Glutamatergic neuron (in vitro differentiated cells): ENCODE measurements around the gene MICAL3. TPM values are rescaled to one million over a fixed set of nuclear protein-coding genes. Genes with fewer than 3 reads are reported as not detected.

Experiments
- DNase-seq: peaks from one replicate; pipeline ENCODE4 v3.0.0; 2022
- H3K27ac Mint-ChIP-seq: one replicate; pipeline ENCODE4 v1.8.0; 2020; ENCODE audit warnings: mild to moderate bottlenecking, mixed read lengths, inconsistent platforms; ENCODE audit not compliant: unreplicated experiment
- H3K27me3 Mint-ChIP-seq: one replicate; pipeline ENCODE4 v1.8.0; 2020; ENCODE audit warnings: mild to moderate bottlenecking, moderate library complexity, mixed read lengths, inconsistent platforms; ENCODE audit not compliant: unreplicated experiment
- H3K36me3 Mint-ChIP-seq: one replicate; pipeline ENCODE4 v1.8.0; 2020; ENCODE audit warnings: mild to moderate bottlenecking, mixed read lengths, inconsistent platforms; ENCODE audit not compliant: unreplicated experiment
- H3K4me1 Mint-ChIP-seq: one replicate; pipeline ENCODE4 v1.8.0; 2020; ENCODE audit warnings: mild to moderate bottlenecking, low read depth, mixed read lengths, inconsistent platforms; ENCODE audit not compliant: unreplicated experiment
- H3K4me3 Mint-ChIP-seq: one replicate; pipeline ENCODE4 v1.8.0; 2020; ENCODE audit warnings: mild to moderate bottlenecking, mixed read lengths, inconsistent platforms; ENCODE audit not compliant: unreplicated experiment
- H3K9me3 Mint-ChIP-seq: one replicate; pipeline ENCODE4 v1.8.0; 2020; ENCODE audit warnings: mild to moderate bottlenecking, moderate library complexity, mixed read lengths, inconsistent platforms; ENCODE audit not compliant: unreplicated experiment
- total RNA-seq: library from RNA; stranded (reverse); fragmentation: NEBNext Ultra II Directional; extraction: Animal tissue kit (Norgen Biotek cat#: 25700); gene quantifications from one replicate; pipeline ENCODE4 v1.2.1, GENCODE V29; 2021; ENCODE audit not compliant: unreplicated experiment
- TF ChIP-seq, protein P1 (sequence below): fragments of 200-600 bp; sonication (generic); IDR thresholded peaks from one replicate; pipeline ENCODE4 v1.5.0; 2021; ENCODE audit not compliant: partially characterized antibody, unreplicated experiment

The MICAL3 gene
- total RNA-seq, 1 donor from 2014 or later: 132 TPM

DNA sequence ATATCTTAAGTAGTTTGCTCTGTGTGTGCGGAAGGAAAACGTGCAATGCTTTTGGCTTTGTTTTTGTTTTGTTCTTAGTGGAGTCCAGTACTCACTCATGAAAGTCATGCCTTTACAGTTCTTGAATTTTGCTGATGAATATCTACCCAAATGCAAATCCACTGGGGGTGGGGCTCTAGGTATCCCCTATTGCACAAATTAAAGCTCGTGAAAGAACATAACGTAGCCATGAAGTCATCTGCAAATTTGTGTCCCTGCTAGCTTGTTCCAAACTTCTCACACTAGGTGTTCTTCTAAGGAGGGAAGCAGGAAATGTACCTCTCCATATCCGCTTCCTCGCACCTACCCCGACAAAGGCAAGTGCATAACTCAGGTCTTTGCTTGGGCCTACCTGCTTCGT lies 118.9 kb downstream of the MICAL3 start:
- H3K4me1 Mint-ChIP-seq: peaks cover 42% of the 10 kb centered on the region
- no peak for DNase-seq
- peaks cover 7% of the 10 kb centered on the region for H3K27me3 Mint-ChIP-seq
- H3K36me3 Mint-ChIP-seq: peaks cover 20% of the 10 kb centered on the region
- peaks cover 22% of the 10 kb centered on the region for H3K9me3 Mint-ChIP-seq
- TF ChIP-seq, protein P1, sequence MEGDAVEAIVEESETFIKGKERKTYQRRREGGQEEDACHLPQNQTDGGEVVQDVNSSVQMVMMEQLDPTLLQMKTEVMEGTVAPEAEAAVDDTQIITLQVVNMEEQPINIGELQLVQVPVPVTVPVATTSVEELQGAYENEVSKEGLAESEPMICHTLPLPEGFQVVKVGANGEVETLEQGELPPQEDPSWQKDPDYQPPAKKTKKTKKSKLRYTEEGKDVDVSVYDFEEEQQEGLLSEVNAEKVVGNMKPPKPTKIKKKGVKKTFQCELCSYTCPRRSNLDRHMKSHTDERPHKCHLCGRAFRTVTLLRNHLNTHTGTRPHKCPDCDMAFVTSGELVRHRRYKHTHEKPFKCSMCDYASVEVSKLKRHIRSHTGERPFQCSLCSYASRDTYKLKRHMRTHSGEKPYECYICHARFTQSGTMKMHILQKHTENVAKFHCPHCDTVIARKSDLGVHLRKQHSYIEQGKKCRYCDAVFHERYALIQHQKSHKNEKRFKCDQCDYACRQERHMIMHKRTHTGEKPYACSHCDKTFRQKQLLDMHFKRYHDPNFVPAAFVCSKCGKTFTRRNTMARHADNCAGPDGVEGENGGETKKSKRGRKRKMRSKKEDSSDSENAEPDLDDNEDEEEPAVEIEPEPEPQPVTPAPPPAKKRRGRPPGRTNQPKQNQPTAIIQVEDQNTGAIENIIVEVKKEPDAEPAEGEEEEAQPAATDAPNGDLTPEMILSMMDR: no peak
- no peak overlapping the region for H3K4me3 Mint-ChIP-seq
- H3K27ac Mint-ChIP-seq: no peak overlapping the region

DNA sequence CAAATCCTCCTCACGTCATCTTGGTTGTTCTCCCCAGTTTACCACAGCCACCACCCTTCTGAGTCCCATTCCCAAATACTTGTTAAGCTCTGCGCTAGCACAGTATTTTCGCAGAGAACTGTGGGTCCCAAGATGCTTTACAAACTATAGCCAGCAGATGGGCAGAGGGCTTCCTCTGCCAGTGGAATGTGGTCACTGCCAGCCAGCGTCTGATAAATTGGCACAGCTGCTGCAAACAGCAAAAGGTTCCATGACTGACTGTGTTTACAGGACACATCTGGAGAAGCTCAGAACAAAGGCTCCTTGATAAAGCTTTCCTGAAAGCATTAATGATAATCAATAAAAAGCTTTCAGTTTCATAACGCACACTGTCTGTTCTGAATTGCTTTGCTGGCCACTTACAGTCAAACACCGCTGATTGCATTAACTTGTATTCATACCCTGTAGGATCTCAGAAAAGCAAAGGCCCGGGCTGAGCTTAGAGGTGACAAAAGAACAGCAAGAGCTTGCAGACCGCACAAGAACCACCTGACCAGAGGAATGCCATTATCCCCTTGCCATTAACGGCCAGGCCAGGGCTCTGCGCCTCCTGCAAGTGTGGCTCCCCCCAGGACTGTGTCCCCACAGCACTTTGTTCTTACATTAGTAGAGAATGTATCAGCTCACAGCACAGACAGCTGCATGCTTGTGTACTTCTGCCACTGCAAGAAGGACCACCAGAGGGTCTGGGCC lies 120.6 kb downstream of the MICAL3 start:
- DNase-seq: peak; percentile 44
- Mint-ChIP-seq H3K36me3 (peaks cover 20% of the 10 kb centered on the region), H3K9me3 (peaks cover 15% of the 10 kb centered on the region), H3K27ac (peak overlapping the region; percentile 81), H3K4me1 (peaks cover 33% of the 10 kb centered on the region), H3K4me3 (peak overlapping the region; percentile 43), H3K27me3 (peaks cover 7% of the 10 kb centered on the region)
- TF ChIP-seq, protein P1: no peak

DNA sequence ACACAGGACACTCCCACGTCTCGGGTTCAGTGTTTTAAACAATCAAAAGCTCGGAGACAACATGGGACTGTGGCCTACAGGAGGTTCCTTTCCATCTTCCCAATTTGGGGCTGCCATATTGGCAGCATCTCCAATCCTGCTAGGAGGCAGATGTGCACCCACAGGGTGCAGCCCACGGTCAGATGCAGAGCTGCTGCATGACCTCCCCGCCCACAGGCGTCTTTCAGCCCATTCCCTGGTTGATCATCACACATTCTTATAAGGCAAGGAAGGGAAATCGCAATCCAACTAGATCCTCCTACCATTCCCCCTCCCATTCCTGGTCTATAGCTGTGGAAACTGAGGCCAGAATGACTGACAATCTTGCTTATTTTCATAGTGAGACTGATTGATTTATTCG lies 121.4 kb downstream of the MICAL3 start:
- TF ChIP-seq, protein P1: no peak
- Mint-ChIP-seq H3K27ac (peak overlapping the region; percentile 81), H3K4me3 (peak overlapping the region; percentile 43), H3K27me3 (peaks cover 7% of the 10 kb centered on the region), H3K9me3 (peaks cover 15% of the 10 kb centered on the region), H3K36me3 (peaks cover 20% of the 10 kb centered on the region), H3K4me1 (peaks cover 38% of the 10 kb centered on the region)
- no peak for DNase-seq

DNA sequence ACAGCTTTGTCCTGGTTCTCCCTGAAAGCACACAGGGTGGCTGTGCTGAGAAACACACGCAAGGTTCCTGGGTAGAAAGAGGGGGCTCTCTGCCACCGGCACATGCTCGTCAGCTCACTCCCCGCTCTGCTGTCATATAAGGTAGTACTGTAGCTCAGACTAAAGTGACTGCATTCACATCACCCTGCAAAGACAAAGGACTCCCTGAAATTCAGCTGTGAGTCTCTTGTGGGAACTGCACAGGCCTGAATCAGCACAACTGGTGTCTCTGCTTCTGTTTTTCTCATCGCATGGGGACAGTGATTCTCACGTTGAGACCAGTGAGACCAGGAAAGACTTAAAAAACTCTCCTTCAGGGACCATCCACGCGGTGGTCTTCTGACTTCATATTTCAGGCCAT lies 126.0 kb downstream of the MICAL3 start:
- Mint-ChIP-seq H3K4me1 (peaks cover 27% of the 10 kb centered on the region), H3K9me3 (peaks cover 8% of the 10 kb centered on the region), H3K4me3 (no peak overlapping the region), H3K27me3 (peaks cover 4% of the 10 kb centered on the region), H3K36me3 (peaks cover 18% of the 10 kb centered on the region), H3K27ac (no peak overlapping the region)
- TF ChIP-seq, protein P1: no peak
- no peak for DNase-seq

DNA sequence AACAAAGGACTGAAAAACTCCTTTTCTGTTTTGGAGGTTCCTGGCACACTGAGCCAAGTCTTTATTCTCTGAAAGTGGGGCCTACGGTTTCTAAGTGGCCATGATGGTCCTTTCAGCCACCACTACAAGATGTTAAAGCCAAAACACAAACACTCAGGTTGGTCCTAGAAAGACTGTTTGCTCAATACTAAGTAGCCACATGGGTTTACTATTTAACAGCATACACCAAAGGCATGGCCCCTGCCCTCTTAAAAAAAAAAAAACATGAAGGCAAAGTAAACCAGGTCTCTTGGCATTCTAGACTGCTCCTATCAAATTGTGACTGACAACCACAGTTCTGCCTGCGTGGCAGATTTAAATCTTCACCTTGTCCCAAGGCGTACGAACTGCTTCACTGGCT lies 126.5 kb downstream of the MICAL3 start:
- Mint-ChIP-seq H3K27ac (no peak overlapping the region), H3K27me3 (peaks cover 3% of the 10 kb centered on the region), H3K36me3 (peaks cover 20% of the 10 kb centered on the region), H3K4me3 (no peak overlapping the region), H3K9me3 (peaks cover 8% of the 10 kb centered on the region), H3K4me1 (peaks cover 27% of the 10 kb centered on the region)
- TF ChIP-seq, protein P1: no peak
- no peak for DNase-seq
